ENCODE results near the gene NFKBIB.

- TF ChIP-seq EZH2phosphoT487 (conservative IDR thresholded peaks at IDR 0.05; ENCODE audit: low read length) (no peak), CTCF (IDR thresholded peaks at IDR 0.05; ENCODE audit: insufficient read depth, low read length, poor library complexity, severe bottlenecking) (no peak)
Measured at GRCh38 chr19:38907670-38908069, 7.9 kb downstream of the NFKBIB start.

Measured in SU-DHL-6 (cell line).